Heart right ventricle (tissue), 16 donors: ENCODE results near the gene ERG28. TPM values are rescaled to one million over a fixed set of nuclear protein-coding genes. Genes with fewer than 3 reads are reported as not detected.
A peak's percentile ranks its signal among the peaks of the same experiment; 100 is the strongest.

ENCODE experiments used
- ATAC-seq, 8 donors: fragments of 200-7000 bp; cut with Tn5 transposase; one replicate each; pipeline ENCODE4 v1.9.1; 2020; ENCODE audit warnings: mild to moderate bottlenecking in 8 of 8, moderate library complexity in 8 of 8, moderate number of reproducible peaks in 1 of 8
- DNase-seq, 2 donors: peaks; one replicate each; pipeline ENCODE4 v3.0.0-alpha.2; 2020
- H3K27ac ChIP-seq, 10 donors: fragments of 200-600 bp; sonication (generic) in 2 of 10; one replicate each; pipeline versions ENCODE4 v1.5.0 to v1.8.0; 2020 to 2022; ENCODE audit warnings: mild to moderate bottlenecking in 3 of 10
- H3K27me3 ChIP-seq, 7 donors: fragments of 200-600 bp; one replicate each; pipeline ENCODE4 v1.8.0; 2021 to 2022; ENCODE audit warnings: mild to moderate bottlenecking in 2 of 7
- H3K36me3 ChIP-seq, 9 donors: fragments of 200-600 bp; sonication (generic) in 1 of 9; one replicate each; pipeline versions ENCODE4 v1.5.0 to v1.8.0; 2020 to 2022; ENCODE audit warnings: mild to moderate bottlenecking in 2 of 9
- H3K4me1 ChIP-seq, 9 donors: fragments of 200-600 bp; sonication (generic) in 1 of 9; one replicate each; pipeline versions ENCODE4 v1.5.0 to v1.8.0; 2020 to 2022; ENCODE audit warnings: mild to moderate bottlenecking in 4 of 9
- H3K4me3 ChIP-seq, 10 donors: fragments of 200-600 bp; sonication (generic) in 2 of 10; one replicate each; pipeline versions ENCODE4 v1.5.0 to v1.8.0; 2020 to 2022; ENCODE audit warnings: mild to moderate bottlenecking in 7 of 10, moderate library complexity in 2 of 10
- H3K9me3 ChIP-seq, 11 donors: fragments of 200-600 bp in 10 of 11; sonication (generic) in 2 of 11; one replicate each; pipeline versions ENCODE4 v1.5.0 to v1.8.0; 2013 to 2022; ENCODE audit warnings: mild to moderate bottlenecking in 2 of 11, control low read depth in 1 of 11, moderate library complexity in 1 of 11
- WGBS, 2 donors: extraction: QIAGEN DNeasy Blood & Tissue Kit; methylation state at CpG; one replicate each; pipeline ENCODE4 v1.1.7; 2013; ENCODE audit warnings: inconsistent platforms in 1 of 2; 5-methylcytosine and 5-hydroxymethylcytosine counted together
- intact Hi-C, 10 donors: fragments of 100-400 bp; cut with DNase I; formaldehyde crosslinking; loops; one replicate each; pipeline versions ENCODE4 v1.11.1 to v1.14.2; 2022
- polyA plus RNA-seq, 2 donors: library from polyadenylated mRNA; stranded (reverse); fragments of 200-250 nt; gene quantifications; one replicate each; pipeline ENCODE4 v1.2.3, GENCODE V29; 2013
- total RNA-seq, 10 donors: library from RNA; stranded (reverse); fragmentation: NEBNext Ultra II Directional in 3 of 10; extraction: Animal tissue kit (Norgen Biotek cat#: 25700) in 3 of 10; gene quantifications; one replicate each; pipeline versions ENCODE4 v1.2.1 to v1.2.4, GENCODE V29; 2021 to 2023
- TF ChIP-seq, protein P1 (sequence below), 9 donors: fragments of 200-600 bp; sonication (generic) in 2 of 9; IDR thresholded peaks; one replicate each; pipeline versions ENCODE4 v1.5.0 to v1.8.0; 2021 to 2022; ENCODE audit warnings: antibody characterized with exemption in 9 of 9, mild to moderate bottlenecking in 5 of 9, moderate library complexity in 1 of 9
- donor health status: Arrhythmogenic right ventricular cardiomyopathy.
- donor health status: ischemic (EF 13 %, LVEDD 7.1; RV severe dilation, severe dysfunction).
- donor health status: healthy with polysubstance abuse.
- donor health status: DM: no; HTN: yes; CAD: no.
- donor health status: DM: no; HTN: no; CAD: no.
- donor health status: ischemic (EF 25% LVEDD 6.9; RV normal size, moderate dysfunction).
- donor health status: ischemic (EF 25% LVEDD 5.7; RV mildly dilated, moderate dysfunction).
- donor health status: healthy.
- donor health status: DM: yes; HTN: yes; CAD: no.
- donor health status: Ischemic cardiomyopathy.
- donor health status: ischemic (EF 35%, LVEDD 5.7; RV mildly dilated, moderate dysfunction).
- donor health status: nonischemic (EF 11% LVEDD 7.7; RV severe dilation, severe dysfunction).
- donor health status: DM: yes; HTN: yes; CAD: no.
- donor health status: PGD.
- donor health status: ischemic (EF 29% LVEDD 5.4; RV normal size, mild dysfunction).
- donor health status: nonischemic (EF 23%, LVEDD 6.1; RV moderate dilation, normal function).

ERG28 gene
- total and polyA plus RNA-seq, 12 donors, result 6.3 to 14.6 (median 6.9) TPM

DNA sequence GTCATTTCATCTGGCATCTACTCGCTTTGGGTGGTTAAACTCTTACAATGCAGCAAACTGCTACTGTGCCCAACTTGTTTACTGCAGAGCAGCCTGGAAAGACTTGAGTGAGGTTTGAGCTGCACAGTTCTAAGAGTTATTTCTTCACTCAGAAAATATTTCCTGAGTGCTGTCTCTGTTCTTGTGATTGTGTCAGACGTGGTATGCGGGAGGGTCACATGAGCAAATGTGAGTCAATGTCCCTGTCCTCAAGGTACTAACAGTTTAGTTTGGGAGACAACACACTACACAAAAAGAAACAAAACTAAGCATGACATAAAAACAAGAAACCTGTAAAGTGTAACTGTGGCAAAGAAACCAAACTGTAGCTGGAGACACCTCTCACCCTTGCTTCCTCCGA lies 49.8 kb downstream of the ERG28 start:
- WGBS, 2 donors, result 70 to 71% methylated on average over 4 of the region's 4 CpGs
- intact Hi-C loops, result loop anchor here in 1 of 10 donors (5.0 kb wide), 1 partner anchor 1659 kb away; the partner anchor contains the start of genes COQ6 and FAM161B

DNA sequence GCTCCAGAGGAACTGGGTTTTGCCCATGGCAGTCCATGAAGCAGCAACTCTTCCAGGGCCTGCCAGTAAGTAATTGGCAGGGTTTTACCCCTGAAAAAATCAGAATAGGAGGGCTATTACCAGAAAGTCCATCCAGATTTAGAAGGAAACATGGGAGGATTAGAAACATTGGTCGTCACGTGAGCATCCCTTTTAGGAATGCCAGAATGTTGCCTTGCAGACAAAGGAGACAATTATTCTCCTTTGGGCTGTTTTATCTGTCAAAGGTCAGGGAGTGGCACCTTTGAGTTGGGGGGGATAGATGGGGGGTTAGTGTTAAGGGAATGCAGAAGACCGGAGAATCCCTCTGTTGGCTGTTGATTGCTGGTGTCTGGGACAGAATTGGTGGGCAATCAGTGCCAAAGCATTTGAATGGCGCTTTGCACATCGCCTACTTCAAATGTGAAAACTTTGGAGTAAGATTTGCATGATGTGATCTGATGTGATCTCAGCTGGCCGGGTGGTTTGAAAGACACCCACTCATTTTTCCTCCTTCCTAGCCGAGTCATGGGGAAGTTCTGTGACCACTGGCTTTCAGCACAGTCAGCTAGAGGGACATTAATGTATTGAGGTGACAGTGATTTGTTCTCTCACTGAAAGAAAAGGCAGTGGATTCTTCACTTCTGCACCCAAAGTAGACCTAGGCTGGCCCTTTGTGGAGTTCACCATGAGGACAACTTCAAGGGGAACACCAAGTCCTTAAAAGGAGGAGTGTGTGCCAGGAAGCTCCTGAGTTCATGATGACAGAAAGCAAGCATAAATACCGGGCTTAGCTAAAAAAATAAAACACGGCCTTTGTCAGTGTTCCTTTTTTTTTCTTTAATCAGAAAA lies 50.8 kb downstream of the ERG28 start:
- DNase-seq (no peak), ATAC-seq (peak in 4 of 8 donors; percentile 17 to 66 (median 42))
- whole genome bisulfite sequencing, 2 donors, result 61% methylated on average over 9 of the region's 9 CpGs
- TF ChIP-seq, protein P1, sequence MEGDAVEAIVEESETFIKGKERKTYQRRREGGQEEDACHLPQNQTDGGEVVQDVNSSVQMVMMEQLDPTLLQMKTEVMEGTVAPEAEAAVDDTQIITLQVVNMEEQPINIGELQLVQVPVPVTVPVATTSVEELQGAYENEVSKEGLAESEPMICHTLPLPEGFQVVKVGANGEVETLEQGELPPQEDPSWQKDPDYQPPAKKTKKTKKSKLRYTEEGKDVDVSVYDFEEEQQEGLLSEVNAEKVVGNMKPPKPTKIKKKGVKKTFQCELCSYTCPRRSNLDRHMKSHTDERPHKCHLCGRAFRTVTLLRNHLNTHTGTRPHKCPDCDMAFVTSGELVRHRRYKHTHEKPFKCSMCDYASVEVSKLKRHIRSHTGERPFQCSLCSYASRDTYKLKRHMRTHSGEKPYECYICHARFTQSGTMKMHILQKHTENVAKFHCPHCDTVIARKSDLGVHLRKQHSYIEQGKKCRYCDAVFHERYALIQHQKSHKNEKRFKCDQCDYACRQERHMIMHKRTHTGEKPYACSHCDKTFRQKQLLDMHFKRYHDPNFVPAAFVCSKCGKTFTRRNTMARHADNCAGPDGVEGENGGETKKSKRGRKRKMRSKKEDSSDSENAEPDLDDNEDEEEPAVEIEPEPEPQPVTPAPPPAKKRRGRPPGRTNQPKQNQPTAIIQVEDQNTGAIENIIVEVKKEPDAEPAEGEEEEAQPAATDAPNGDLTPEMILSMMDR (IDR thresholded peaks at IDR 0.05), result no peak
- H3K27ac ChIP-seq, result peak overlapping the region in 3 of 10 donors; percentile 16 to 81 (median 31)
- no peaks in the 10 kb centered on the region for H3K36me3 ChIP-seq
- peaks cover 0 to 12% (median 0%) of the 10 kb centered on the region in 11 donors for H3K9me3 ChIP-seq
- H3K4me1 ChIP-seq, result peaks cover 0 to 79% (median 26%) of the 10 kb centered on the region in 9 donors
- no peaks in the 10 kb centered on the region for H3K27me3 ChIP-seq
- no peak overlapping the region for H3K4me3 ChIP-seq
- intact Hi-C loops, result loop anchor here in 1 of 10 donors (5.0 kb wide), 1 partner anchor 1658 kb away; the partner anchor contains the start of genes COQ6 and FAM161B

More for the DNA sequence above, 49.8 kb downstream of the ERG28 start:
- H3K4me3 ChIP-seq, result no peak overlapping the region
- no peaks in the 10 kb centered on the region for H3K27me3 ChIP-seq
- H3K9me3 ChIP-seq, result peaks cover 0 to 12% (median 0%) of the 10 kb centered on the region in 11 donors
- no peak for ATAC-seq
- DNase-seq, result no peak
- no peaks in the 10 kb centered on the region for H3K36me3 ChIP-seq
- TF ChIP-seq, protein P1 (IDR thresholded peaks at IDR 0.05), result no peak
- peaks cover 0 to 72% (median 18%) of the 10 kb centered on the region in 9 donors for H3K4me1 ChIP-seq
- H3K27ac ChIP-seq, result peak overlapping the region in 3 of 10 donors; percentile 14 to 81 (median 39)

DNA sequence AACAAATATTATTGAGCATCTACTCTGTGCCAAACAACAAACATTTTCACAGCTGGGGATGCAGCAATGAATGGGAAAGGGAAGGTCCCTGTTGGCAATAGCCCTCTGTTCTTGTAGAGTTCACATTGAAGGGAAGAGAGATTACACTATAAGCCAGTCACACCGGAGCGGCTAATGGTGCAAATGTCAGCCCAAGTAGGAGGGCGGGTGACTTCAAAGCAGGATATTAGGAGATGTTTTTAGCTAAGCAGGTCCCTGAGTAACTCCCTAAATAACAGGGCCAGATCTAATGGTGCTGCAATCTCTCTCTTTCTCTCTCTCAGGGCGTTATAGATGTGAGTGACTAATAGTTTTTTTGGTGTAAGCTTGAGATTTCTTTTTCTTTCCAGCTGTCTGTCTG lies 51.6 kb downstream of the ERG28 start:
- ATAC-seq (peak in 1 of 8 donors; percentile 34), DNase-seq (no peak)
- TF ChIP-seq, protein P1 (IDR thresholded peaks at IDR 0.05), result no peak
- Histone ChIP-seq H3K4me1 (peaks cover 0 to 79% (median 34%) of the 10 kb centered on the region in 9 donors), H3K9me3 (peaks cover 0 to 12% (median 0%) of the 10 kb centered on the region in 11 donors), H3K27ac (peak overlapping the region in 1 of 10 donors; percentile 81), H3K27me3 (no peaks in the 10 kb centered on the region), H3K4me3 (no peak overlapping the region), H3K36me3 (no peaks in the 10 kb centered on the region)
- intact Hi-C loops, result no loop called here
- 74 to 83% methylated on average over 4 of the region's 4 CpGs for WGBS, 2 donors

DNA sequence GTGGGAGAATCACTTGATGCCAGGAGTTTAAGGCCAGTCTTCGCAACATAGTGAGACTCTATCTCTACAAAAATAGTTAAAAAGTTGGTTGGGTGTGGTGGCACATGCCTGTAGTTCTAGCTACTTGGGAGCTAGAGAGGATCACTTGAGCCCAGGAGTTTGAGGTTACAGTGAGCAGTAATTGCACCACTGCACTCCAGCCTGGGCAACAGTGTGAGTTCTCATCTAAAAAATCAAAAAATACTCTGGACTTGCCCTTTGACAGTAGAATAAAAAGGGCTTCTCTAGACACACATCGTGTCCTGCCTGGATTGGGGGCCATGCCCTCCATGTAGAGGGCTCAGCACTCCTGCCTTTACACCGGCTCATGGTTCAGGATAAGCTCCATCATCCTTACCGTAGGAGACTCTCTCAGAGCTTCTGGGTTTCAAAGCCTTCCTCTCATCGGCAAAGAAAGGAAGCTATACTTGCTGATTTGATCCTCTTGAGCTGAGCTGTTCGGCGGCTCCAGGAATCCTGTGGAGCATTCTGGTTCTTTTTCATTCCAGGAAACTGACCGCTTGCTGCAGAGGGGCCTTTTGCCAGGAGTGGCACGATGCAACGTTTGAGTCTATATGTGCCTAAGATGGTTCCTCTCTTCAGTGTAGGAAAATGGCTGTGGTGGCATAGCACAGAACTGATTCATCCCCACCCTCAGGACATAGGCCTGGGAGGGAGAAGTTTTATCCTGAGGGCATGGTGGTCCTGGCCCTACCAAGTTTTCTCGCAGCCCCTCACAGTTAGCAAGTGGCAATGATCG lies 52.6 kb downstream of the ERG28 start:
- Histone ChIP-seq H3K9me3 (peaks cover 0 to 12% (median 0%) of the 10 kb centered on the region in 11 donors), H3K27ac (peak overlapping the region in 1 of 10 donors; percentile 81), H3K27me3 (no peaks in the 10 kb centered on the region), H3K4me1 (peaks cover 0 to 81% (median 35%) of the 10 kb centered on the region in 9 donors), H3K4me3 (no peak overlapping the region), H3K36me3 (no peaks in the 10 kb centered on the region)
- no peak for ATAC-seq
- intact Hi-C loops, result no loop called here
- WGBS, 2 donors, result 87 to 89% methylated on average over 12 of the region's 12 CpGs
- DNase-seq, result no peak
- TF ChIP-seq, protein P1 (IDR thresholded peaks at IDR 0.05), result no peak
